Right lobe of liver (tissue), 4 donors: ENCODE data around the gene C1QTNF7.

Experiments used
- CTCF ChIP-seq, 4 donors: fragments of 200-600 bp in 3 of 4; fragments of 450-650 bp in 1 of 4; IDR thresholded peaks; one replicate each; pipeline versions ENCODE4 v1.5.1 to v1.8.0; 2016 to 2022; ENCODE audit warnings: antibody characterized with exemption in 4 of 4, mild to moderate bottlenecking in 2 of 4
- POLR2A ChIP-seq: fragments of 450-650 bp; IDR thresholded peaks from one replicate; pipeline ENCODE4 v1.6.1; 2017; ENCODE audit warnings: antibody characterized with exemption, mild to moderate bottlenecking
- donor health status: DM: no; HTN: no; CAD: no.
- donor health status: DM: no; HTN: no; CAD: no.
- donor health status: DM: no; HTN: yes; CAD: no.

GRCh38 chr4:15400226-15400625 is 27.6 kb upstream of the C1QTNF7 start:
- no peak for TF ChIP-seq CTCF (IDR thresholded peaks at IDR 0.05)
- TF ChIP-seq POLR2A: no peak
